Keratinocyte (primary cell): ENCODE results near the gene PFAS. TPM values are rescaled to one million over a fixed set of nuclear protein-coding genes. Genes with fewer than 3 reads are reported as not detected.

Source experiments
- DNase-seq: peaks from one replicate; pipeline ENCODE4 v3.0.0-alpha.2; 2011; ENCODE audit warnings: low read depth, missing footprints, low spot score
- FAIRE-seq: peaks from 2 replicates; lab custom pipeline; 2011; peaks lifted over from hg19 to GRCh38; lab: Jason Lieb, UNC
- H2AFZ ChIP-seq: 2 replicates; pipeline ENCODE4 v1.6.0; 2012; ENCODE audit warnings: low read length, control low read depth, inconsistent platforms; ENCODE audit not compliant: control insufficient read depth
- H3K27ac ChIP-seq: 2 replicates; pipeline ENCODE4 v1.5.1; 2011; ENCODE audit warnings: low read length; ENCODE audit not compliant: control insufficient read depth, insufficient read depth
- H3K27me3 ChIP-seq: 3 replicates; pipeline ENCODE4 v1.6.0; 2011; ENCODE audit warnings: low read length; ENCODE audit not compliant: control insufficient read depth, insufficient read depth; ENCODE audit errors: extremely low read depth
- H3K36me3 ChIP-seq, 2 experiments: 2 replicates in 1 of 2; 3 replicates in 1 of 2; pipeline ENCODE4 v1.5.1; 2011; ENCODE audit warnings: low read length in 2 of 2, mild to moderate bottlenecking in 1 of 2; ENCODE audit not compliant: control insufficient read depth in 2 of 2, insufficient read depth in 2 of 2; ENCODE audit errors: extremely low read depth in 1 of 2
- H3K4me1 ChIP-seq: 3 replicates; pipeline ENCODE4 v1.5.1; 2011; ENCODE audit warnings: low read length; ENCODE audit not compliant: control insufficient read depth, insufficient read depth; ENCODE audit errors: extremely low read depth
- H3K4me2 ChIP-seq: 3 replicates; pipeline ENCODE4 v1.6.0; 2011; ENCODE audit warnings: low read depth, low read length; ENCODE audit not compliant: control insufficient read depth, insufficient read depth; ENCODE audit errors: extremely low read depth
- H3K4me3 ChIP-seq, 3 experiments: fragments of 200-600 bp in 1 of 3; sonication (generic) in 1 of 3; 2 replicates in 2 of 3; 3 replicates in 1 of 3; pipeline ENCODE4 v1.5.1; 2011 to 2016; ENCODE audit warnings: low read length in 3 of 3, mild to moderate bottlenecking in 3 of 3, control low read depth in 2 of 3, inconsistent platforms in 1 of 3, low read depth in 1 of 3, mixed read lengths in 1 of 3, mixed run types in 1 of 3, moderate library complexity in 1 of 3; ENCODE audit not compliant: control insufficient read depth in 2 of 3, insufficient read depth in 2 of 3; ENCODE audit errors: extremely low read depth in 1 of 3
- H3K79me2 ChIP-seq: 2 replicates; pipeline ENCODE4 v1.6.0; 2012; ENCODE audit warnings: low read length; ENCODE audit not compliant: control insufficient read depth, insufficient read depth
- H3K9ac ChIP-seq: 3 replicates; pipeline ENCODE4 v1.6.0; 2011; ENCODE audit warnings: low read length; ENCODE audit not compliant: control insufficient read depth, insufficient read depth; ENCODE audit errors: extremely low read depth
- H3K9me1 ChIP-seq: 3 replicates; pipeline ENCODE4 v1.6.0; 2011; ENCODE audit warnings: low read length; ENCODE audit not compliant: control insufficient read depth, insufficient read depth; ENCODE audit errors: extremely low read depth
- H3K9me3 ChIP-seq: 2 replicates; pipeline ENCODE4 v1.5.1; 2012; ENCODE audit warnings: low read depth, low read length; ENCODE audit not compliant: control insufficient read depth
- H4K20me1 ChIP-seq: 3 replicates; pipeline ENCODE4 v1.6.0; 2011; ENCODE audit warnings: low read length; ENCODE audit not compliant: control insufficient read depth, insufficient read depth; ENCODE audit errors: extremely low read depth
- EZH2 ChIP-seq: IDR thresholded peaks from one replicate; pipeline ENCODE4 v1.6.1; 2012; ENCODE audit warnings: inconsistent platforms, mild to moderate bottlenecking, low read length, moderate library complexity
- dilution Hi-C: fragments of 300-500 bp; cut with MboI; formaldehyde crosslinking; loops from one replicate; pipeline ENCODE4 v1.7.0; 2020; ENCODE audit warnings: low sequenced_read_pairs; ENCODE audit not compliant: extremely low pct_ligation_motif_present
- polyA plus RNA-seq, 5 experiments: library from polyadenylated mRNA; depleted of rRNA in 3 of 5; stranded (reverse) in 3 of 5; stranded (forward) in 1 of 5; unstranded in 1 of 5; fragments of >200 nt; gene quantifications; 1 replicate in 1 of 5; 2 replicates in 3 of 5; 3 replicates in 1 of 5; pipeline versions ENCODE4 v1.2.1 to v1.2.3, GENCODE V29; 2011 to 2012; ENCODE audit warnings: missing spikeins in 2 of 5, low read depth in 1 of 5, low replicate concordance in 1 of 5
- TF ChIP-seq, protein P1 (sequence below), 3 experiments: IDR thresholded peaks in 1 of 3; conservative IDR thresholded peaks in 1 of 3; optimal IDR thresholded peaks in 1 of 3; 2 replicates in 2 of 3; 3 replicates in 1 of 3; pipeline versions ENCODE3 to v1.5.1; 2011; ENCODE audit warnings: low read length in 3 of 3, mild to moderate bottlenecking in 3 of 3, moderate library complexity in 2 of 3, control low read depth in 1 of 3, inconsistent platforms in 1 of 3; ENCODE audit not compliant: insufficient read depth in 2 of 3; ENCODE audit errors: extremely low read depth in 1 of 3

The PFAS gene
- polyA plus RNA-seq, 1 donor (not counting 4 experiments of a cell fraction or from before 2014, with no cell fraction given): 14.1 TPM

DNA sequence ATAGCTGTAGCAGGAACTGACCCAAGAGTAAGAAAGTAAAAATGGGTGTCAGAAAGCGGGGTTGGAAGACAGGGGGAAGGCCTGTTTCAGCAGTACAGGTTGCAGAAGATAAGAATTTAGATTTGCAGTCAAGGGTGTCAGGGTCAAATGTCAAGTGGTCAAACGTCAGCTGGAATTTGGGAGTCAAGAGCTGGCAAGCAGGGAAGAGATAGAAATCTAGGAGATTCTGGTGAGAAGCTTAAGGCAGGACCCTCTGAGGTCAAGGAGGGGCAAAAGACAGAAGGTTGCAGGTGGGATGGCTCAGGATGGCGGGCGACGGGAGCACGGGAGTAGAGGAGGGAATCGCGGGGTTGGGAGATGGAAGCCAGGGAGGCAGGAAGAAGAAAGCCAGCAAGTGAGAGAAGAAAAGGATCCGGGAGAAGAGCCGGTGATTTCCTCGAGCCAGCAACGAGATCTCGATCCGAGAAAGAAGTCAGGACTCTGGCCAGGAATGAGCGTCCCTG is 45.8 kb downstream of the PFAS start:
- H3K9me1 ChIP-seq: no peaks in the 10 kb centered on the region
- no peaks in the 10 kb centered on the region for H3K36me3 ChIP-seq
- TF ChIP-seq EZH2: no peak
- TF ChIP-seq, protein P1, sequence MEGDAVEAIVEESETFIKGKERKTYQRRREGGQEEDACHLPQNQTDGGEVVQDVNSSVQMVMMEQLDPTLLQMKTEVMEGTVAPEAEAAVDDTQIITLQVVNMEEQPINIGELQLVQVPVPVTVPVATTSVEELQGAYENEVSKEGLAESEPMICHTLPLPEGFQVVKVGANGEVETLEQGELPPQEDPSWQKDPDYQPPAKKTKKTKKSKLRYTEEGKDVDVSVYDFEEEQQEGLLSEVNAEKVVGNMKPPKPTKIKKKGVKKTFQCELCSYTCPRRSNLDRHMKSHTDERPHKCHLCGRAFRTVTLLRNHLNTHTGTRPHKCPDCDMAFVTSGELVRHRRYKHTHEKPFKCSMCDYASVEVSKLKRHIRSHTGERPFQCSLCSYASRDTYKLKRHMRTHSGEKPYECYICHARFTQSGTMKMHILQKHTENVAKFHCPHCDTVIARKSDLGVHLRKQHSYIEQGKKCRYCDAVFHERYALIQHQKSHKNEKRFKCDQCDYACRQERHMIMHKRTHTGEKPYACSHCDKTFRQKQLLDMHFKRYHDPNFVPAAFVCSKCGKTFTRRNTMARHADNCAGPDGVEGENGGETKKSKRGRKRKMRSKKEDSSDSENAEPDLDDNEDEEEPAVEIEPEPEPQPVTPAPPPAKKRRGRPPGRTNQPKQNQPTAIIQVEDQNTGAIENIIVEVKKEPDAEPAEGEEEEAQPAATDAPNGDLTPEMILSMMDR (optimal IDR thresholded peaks at IDR 0.05 in 1 of 3, IDR thresholded peaks at IDR 0.05 in 1 of 3, conservative IDR thresholded peaks at IDR 0.05 in 1 of 3; ENCODE audit: extremely low read depth in 1 of 3, insufficient read depth in 2 of 3, low read length in 3 of 3): no peak
- FAIRE-seq (peak; percentile 34), DNase-seq (no peak)
- peak overlapping the region; percentile 75 for H2AFZ ChIP-seq
- peak overlapping the region; percentile 90 for H3K4me2 ChIP-seq
- peaks cover 2% of the 10 kb centered on the region for H3K4me1 ChIP-seq
- no peaks in the 10 kb centered on the region for H4K20me1 ChIP-seq
- no peaks in the 10 kb centered on the region for H3K27me3 ChIP-seq
- peak overlapping the region; percentile 36 for H3K27ac ChIP-seq
- no peaks in the 10 kb centered on the region for H3K79me2 ChIP-seq
- dilution Hi-C loops: no loop called here
- peak overlapping the region; percentile 66 for H3K9ac ChIP-seq
- peak overlapping the region; percentile 57 to 76 (median 73) for H3K4me3 ChIP-seq
- H3K9me3 ChIP-seq: no peaks in the 10 kb centered on the region

DNA sequence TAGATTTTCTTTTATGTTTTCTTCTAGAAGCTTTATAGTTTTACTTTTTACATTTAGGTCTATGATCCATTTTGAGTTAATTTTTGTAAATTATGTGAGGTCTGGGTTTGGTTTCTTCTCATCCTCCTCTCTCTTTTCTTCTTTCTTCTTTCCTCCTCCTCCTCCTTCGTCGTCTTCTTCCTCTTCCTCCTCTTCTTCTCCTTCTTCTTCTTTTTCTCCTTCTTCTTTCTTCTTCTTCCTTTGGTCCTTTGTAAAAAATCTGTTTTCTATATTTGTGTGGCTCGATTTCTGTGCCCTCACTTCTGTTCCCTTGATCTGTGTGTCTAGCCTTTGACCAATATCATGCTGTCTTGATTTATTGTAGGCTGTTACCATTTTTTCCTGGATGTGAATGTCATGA is 51.1 kb downstream of the PFAS start:
- no peaks in the 10 kb centered on the region for H3K9me1 ChIP-seq
- no peak for DNase-seq
- no peak overlapping the region for H3K4me3 ChIP-seq
- H3K79me2 ChIP-seq: no peaks in the 10 kb centered on the region
- dilution Hi-C loops: no loop called here
- H4K20me1 ChIP-seq: no peaks in the 10 kb centered on the region
- no peaks in the 10 kb centered on the region for H3K36me3 ChIP-seq
- no peak overlapping the region for H3K4me2 ChIP-seq
- no peak overlapping the region for H2AFZ ChIP-seq
- TF ChIP-seq, protein P1 (optimal IDR thresholded peaks at IDR 0.05 in 1 of 3, IDR thresholded peaks at IDR 0.05 in 1 of 3, conservative IDR thresholded peaks at IDR 0.05 in 1 of 3; ENCODE audit: extremely low read depth in 1 of 3, insufficient read depth in 2 of 3, low read length in 3 of 3): no peak
- no peak for TF ChIP-seq EZH2
- H3K9me3 ChIP-seq: no peaks in the 10 kb centered on the region
- no peaks in the 10 kb centered on the region for H3K4me1 ChIP-seq
- H3K27me3 ChIP-seq: no peaks in the 10 kb centered on the region
- no peak overlapping the region for H3K27ac ChIP-seq
- FAIRE-seq: no peak
- H3K9ac ChIP-seq: no peak overlapping the region
